CD4-positive, alpha-beta T cell (primary cell): ENCODE measurements around the gene PNPLA7. TPM values are rescaled to one million over a fixed set of nuclear protein-coding genes. Genes with fewer than 3 reads are reported as not detected.
"Not testable (repeated sequence)": the region's sequence is repeated elsewhere in the genome, so short reads cannot be mapped to it uniquely, and the experiment has no call there.

Experiments used
- ATAC-seq: fragments of 200-7000 bp; cut with Tn5 transposase; one replicate; pipeline ENCODE4 v1.10.0; 2022; ENCODE audit warnings: mild to moderate bottlenecking; ENCODE audit not compliant: poor library complexity
- CTCF ChIA-PET: fragments of 350-600 bp; sonication (Branson Sonifier 250); formaldehyde crosslinking; loops from one replicate; lab custom pipeline; 2021; ENCODE audit warnings: antibody characterized with exemption, inconsistent platforms; lab: Charles Lee
- POLR2A ChIA-PET: fragments of 350-600 bp; sonication (Branson Sonifier 250); formaldehyde crosslinking; loops from one replicate; lab custom pipeline; 2021; ENCODE audit warnings: antibody characterized with exemption, inconsistent platforms; lab: Charles Lee
- DNase-seq, 14 experiments: peaks; one replicate each; pipeline ENCODE4 v3.0.0-alpha.2; 2013 to 2020; ENCODE audit warnings: mixed read lengths in 2 of 14
- H3K27ac ChIP-seq, 2 donors: one replicate each; pipeline versions ENCODE4 v1.5.1 to v1.7.0; 2013; ENCODE audit warnings: low read length in 2 of 2, low read depth in 1 of 2, mild to moderate bottlenecking in 1 of 2
- H3K27me3 ChIP-seq, 2 experiments: 1 replicate in 1 of 2; 2 replicates in 1 of 2; pipeline versions ENCODE4 v1.6.1 to v1.7.0; 2013; ENCODE audit warnings: low read length in 2 of 2, control low read depth in 1 of 2, mild to moderate bottlenecking in 1 of 2, moderate library complexity in 1 of 2; ENCODE audit not compliant: insufficient read depth in 2 of 2, control insufficient read depth in 1 of 2
- H3K36me3 ChIP-seq: one replicate; pipeline ENCODE4 v1.6.1; 2013; ENCODE audit warnings: low read length, control low read depth; ENCODE audit not compliant: insufficient read depth
- H3K4me1 ChIP-seq: one replicate; pipeline ENCODE4 v1.6.1; 2013; ENCODE audit warnings: low read length, control low read depth; ENCODE audit not compliant: insufficient read depth
- H3K4me3 ChIP-seq: one replicate; pipeline ENCODE4 v1.5.1; 2013; ENCODE audit warnings: mild to moderate bottlenecking, low read length, moderate library complexity
- H3K9me3 ChIP-seq, 2 experiments: 1 replicate in 1 of 2; 2 replicates in 1 of 2; pipeline versions ENCODE4 v1.6.1 to v1.7.0; 2013; ENCODE audit warnings: low read length in 2 of 2, mild to moderate bottlenecking in 2 of 2, control low read depth in 1 of 2, moderate library complexity in 1 of 2; ENCODE audit not compliant: control insufficient read depth in 1 of 2, insufficient read depth in 1 of 2
- H3K27ac Mint-ChIP-seq: one replicate; pipeline ENCODE4 v1.8.0; 2020; ENCODE audit warnings: mixed read lengths
- H3K27me3 Mint-ChIP-seq: one replicate; pipeline ENCODE4 v1.8.0; 2021; ENCODE audit warnings: mixed read lengths
- H3K36me3 Mint-ChIP-seq: one replicate; pipeline ENCODE4 v1.8.0; 2021; ENCODE audit warnings: low read depth, mixed read lengths
- H3K4me1 Mint-ChIP-seq: one replicate; pipeline ENCODE4 v1.8.0; 2021; ENCODE audit warnings: low read depth, mixed read lengths
- H3K4me3 Mint-ChIP-seq: one replicate; pipeline ENCODE4 v1.8.0; 2020; ENCODE audit warnings: mild to moderate bottlenecking, mixed read lengths
- H3K9me3 Mint-ChIP-seq: one replicate; pipeline ENCODE4 v1.8.0; 2020; ENCODE audit warnings: mixed read lengths
- intact Hi-C, 2 experiments: fragments of 100-400 bp; cut with DNase I in 1 of 2; cut with micrococcal nuclease in 1 of 2; formaldehyde crosslinking; loops; one replicate each; pipeline versions ENCODE4 v1.15.1 to v1.9.0; 2023 to 2025; cut with DNase I, micrococcal nuclease
- total RNA-seq, 174 experiments: library from RNA in 2 of 174; stranded (reverse) in 2 of 174; gene quantifications; one replicate each; pipeline ENCODE4 v1.2.3 and lab custom pipeline; 2021 to 2026
- TF ChIP-seq, protein P1 (sequence below): fragments of 200-600 bp; IDR thresholded peaks from one replicate; pipeline ENCODE4 v1.8.0; 2022; ENCODE audit warnings: antibody characterized with exemption, mild to moderate bottlenecking

Gene PNPLA7
- total RNA-seq, 2 experiments from 2014 or later = 7.8 to 8.4 TPM

DNA sequence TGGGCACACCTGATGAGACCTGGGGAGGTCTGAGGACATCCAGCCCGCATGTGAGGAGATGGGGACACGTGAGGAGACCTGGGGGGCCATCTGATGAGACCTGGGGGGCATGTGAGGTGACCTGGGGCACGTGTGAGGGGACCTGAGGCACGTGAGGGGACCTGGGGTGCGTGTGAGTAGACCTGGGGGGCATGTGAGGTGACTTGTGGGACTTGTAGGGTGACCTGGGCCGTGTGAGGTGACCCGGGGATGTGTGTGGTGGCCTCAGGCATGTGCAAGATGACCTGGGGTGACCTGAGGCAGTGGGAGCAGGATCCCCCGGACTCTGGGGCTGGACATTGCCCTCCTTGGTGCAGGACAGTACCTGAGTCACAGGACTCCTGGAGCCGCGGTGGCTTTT is 30.6 kb downstream of the PNPLA7 start:
- H3K36me3 ChIP-seq = no peaks in the 10 kb centered on the region
- no peaks in the 10 kb centered on the region for H3K4me1 Mint-ChIP-seq
- no peak overlapping the region for H3K4me3 ChIP-seq
- ChIA-PET POLR2A (interaction anchor here (0.6 kb wide), 1 partner anchor 806 kb away, joined by 3 read pairs; no protein-coding TSS in a partner anchor), CTCF (no interaction called here)
- no peaks in the 10 kb centered on the region for H3K27me3 Mint-ChIP-seq
- no peak overlapping the region for H3K27ac Mint-ChIP-seq
- no peaks in the 10 kb centered on the region for H3K9me3 Mint-ChIP-seq
- no peak overlapping the region for H3K27ac ChIP-seq
- no peaks in the 10 kb centered on the region for H3K9me3 ChIP-seq
- TF ChIP-seq, protein P1, sequence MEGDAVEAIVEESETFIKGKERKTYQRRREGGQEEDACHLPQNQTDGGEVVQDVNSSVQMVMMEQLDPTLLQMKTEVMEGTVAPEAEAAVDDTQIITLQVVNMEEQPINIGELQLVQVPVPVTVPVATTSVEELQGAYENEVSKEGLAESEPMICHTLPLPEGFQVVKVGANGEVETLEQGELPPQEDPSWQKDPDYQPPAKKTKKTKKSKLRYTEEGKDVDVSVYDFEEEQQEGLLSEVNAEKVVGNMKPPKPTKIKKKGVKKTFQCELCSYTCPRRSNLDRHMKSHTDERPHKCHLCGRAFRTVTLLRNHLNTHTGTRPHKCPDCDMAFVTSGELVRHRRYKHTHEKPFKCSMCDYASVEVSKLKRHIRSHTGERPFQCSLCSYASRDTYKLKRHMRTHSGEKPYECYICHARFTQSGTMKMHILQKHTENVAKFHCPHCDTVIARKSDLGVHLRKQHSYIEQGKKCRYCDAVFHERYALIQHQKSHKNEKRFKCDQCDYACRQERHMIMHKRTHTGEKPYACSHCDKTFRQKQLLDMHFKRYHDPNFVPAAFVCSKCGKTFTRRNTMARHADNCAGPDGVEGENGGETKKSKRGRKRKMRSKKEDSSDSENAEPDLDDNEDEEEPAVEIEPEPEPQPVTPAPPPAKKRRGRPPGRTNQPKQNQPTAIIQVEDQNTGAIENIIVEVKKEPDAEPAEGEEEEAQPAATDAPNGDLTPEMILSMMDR = no peak
- ATAC-seq (no peak), DNase-seq (peak in 1 of 14 experiments; percentile 11)
- H3K27me3 ChIP-seq = no peaks in the 10 kb centered on the region
- H3K4me1 ChIP-seq = no peaks in the 10 kb centered on the region
- no peak overlapping the region for H3K4me3 Mint-ChIP-seq
- intact Hi-C loops = no loop called here
- H3K36me3 Mint-ChIP-seq = no peaks in the 10 kb centered on the region

DNA sequence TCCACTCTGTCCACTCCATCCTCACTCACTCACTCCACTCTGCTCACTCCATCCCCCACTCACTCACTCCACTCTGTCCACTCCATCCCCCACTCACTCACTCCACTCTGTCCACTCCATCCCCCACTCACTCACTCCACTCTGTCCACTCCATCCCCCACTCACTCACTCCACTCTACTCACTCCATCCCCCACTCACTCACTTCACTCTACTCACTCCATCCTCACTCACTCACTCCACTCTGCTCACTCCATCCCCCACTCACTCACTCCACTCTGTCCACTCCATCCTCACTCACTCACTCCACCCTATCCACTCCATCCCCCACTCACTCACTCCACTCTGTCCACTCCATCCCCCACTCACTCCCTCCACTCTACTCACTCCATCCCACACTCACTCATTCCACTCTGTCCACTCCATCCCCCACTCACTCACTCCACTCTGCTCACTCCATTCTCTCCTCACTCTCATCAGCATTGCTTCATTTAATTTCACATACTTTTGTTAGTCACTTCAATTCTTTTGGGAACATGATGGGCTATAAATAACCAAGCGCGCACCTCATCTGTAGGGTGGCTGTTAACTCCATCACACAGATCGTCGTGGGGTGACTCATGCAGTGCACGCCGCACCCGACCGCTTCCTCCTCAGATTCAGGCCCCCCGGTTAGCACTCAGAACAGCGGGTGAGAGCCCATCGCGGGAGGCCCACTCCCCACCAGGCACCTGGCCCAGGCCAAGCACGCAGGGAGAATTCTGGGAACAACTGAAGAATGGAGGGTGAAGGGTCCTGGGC is 31.3 kb downstream of the PNPLA7 start:
- H3K4me3 Mint-ChIP-seq, H3K27me3 ChIP-seq, H3K27ac ChIP-seq, H3K9me3 Mint-ChIP-seq, POLR2A ChIA-PET, H3K27me3 Mint-ChIP-seq, H3K4me1 ChIP-seq, intact Hi-C loops, CTCF ChIA-PET, DNase-seq, H3K4me1 Mint-ChIP-seq, H3K27ac Mint-ChIP-seq, H3K4me3 ChIP-seq, H3K36me3 Mint-ChIP-seq, H3K36me3 ChIP-seq, ATAC-seq, H3K9me3 ChIP-seq: not testable (repeated sequence)

DNA sequence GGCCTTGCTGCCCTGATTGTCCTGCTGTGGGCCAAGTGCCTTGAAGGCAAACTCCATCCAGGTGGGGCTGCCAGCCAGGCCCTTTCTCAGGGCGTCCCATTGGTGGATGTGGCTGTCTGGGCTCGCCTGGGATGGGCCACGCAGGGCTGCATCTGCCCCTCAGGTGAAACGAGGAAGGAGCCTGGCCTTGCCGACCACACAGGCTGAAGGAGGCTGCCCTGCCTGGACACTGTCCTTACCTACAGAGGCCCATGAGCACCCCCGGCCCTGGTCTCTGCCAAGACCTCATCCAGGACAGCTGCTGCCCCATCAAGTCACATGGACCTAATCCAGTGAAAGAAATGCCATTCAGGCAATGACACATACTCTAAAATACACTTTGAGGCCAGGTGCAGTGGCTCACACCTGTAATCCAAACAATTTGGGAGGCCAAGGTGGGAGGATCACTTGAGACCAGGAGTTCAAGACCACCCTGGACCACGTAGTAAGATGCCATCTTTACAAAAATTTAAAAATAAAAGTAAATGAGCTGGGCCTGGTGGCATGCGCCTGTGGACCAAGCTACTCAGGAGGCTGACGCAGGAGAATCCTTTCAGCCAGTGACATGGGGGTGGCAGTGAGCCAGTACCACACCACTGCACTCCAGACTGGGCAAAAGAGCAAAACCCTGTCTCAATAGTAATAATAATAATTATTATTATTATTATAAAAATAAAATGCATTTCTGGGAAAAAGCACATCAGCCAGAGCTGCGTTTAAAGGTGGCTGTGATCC is 33.9 kb downstream of the PNPLA7 start:
- ATAC-seq (no peak), DNase-seq (no peak)
- no peaks in the 10 kb centered on the region for H3K27me3 ChIP-seq
- no peak overlapping the region for H3K4me3 ChIP-seq
- Mint-ChIP-seq H3K4me3 (no peak overlapping the region), H3K27ac (no peak overlapping the region), H3K9me3 (no peaks in the 10 kb centered on the region), H3K27me3 (no peaks in the 10 kb centered on the region), H3K4me1 (peaks cover 4% of the 10 kb centered on the region), H3K36me3 (no peaks in the 10 kb centered on the region)
- no peaks in the 10 kb centered on the region for H3K36me3 ChIP-seq
- H3K27ac ChIP-seq = no peak overlapping the region
- ChIA-PET POLR2A (no interaction called here), CTCF (no interaction called here)
- TF ChIP-seq, protein P1 = no peak
- H3K9me3 ChIP-seq = no peaks in the 10 kb centered on the region
- intact Hi-C loops = no loop called here
- H3K4me1 ChIP-seq = no peaks in the 10 kb centered on the region
